ENCODE measurements around the gene STPG3.

STPG3 gene

GRCh38 chr9:137222190-137223077, 28.7 kb upstream of the STPG3 start, which contains the start of gene RNF208:
Gene RNF208 (minus strand): TSS chr9:137222240. CDS start chr9:137221212, 1,028 bp downstream.
- ATAC-seq: no peak

GRCh38 chr9:137223078-137223970, 27.8 kb upstream of the STPG3 start:
- ATAC-seq: peak; percentile 91

GRCh38 chr9:137224830-137225694, 26.0 kb upstream of the STPG3 start, which contains the start of gene CYSRT1:
Gene CYSRT1 (plus strand): TSS chr9:137225174. CDS start chr9:137225622, 448 bp downstream.
- no peak for ATAC-seq

GRCh38 chr9:137225699-137226331, 25.3 kb upstream of the STPG3 start:
- ATAC-seq: no peak

- no peak for ATAC-seq
These were observed 24.6 kb upstream of the STPG3 start for GRCh38 chr9:137226338-137227053.

- ATAC-seq: peak; percentile 30 to 33
These were observed 23.8 kb upstream of the STPG3 start, which contains the start of gene RNF224 for GRCh38 chr9:137227054-137227852. Gene RNF224 (plus strand): TSS chr9:137227502. CDS start chr9:137228336, 834 bp downstream.

- ATAC-seq: no peak
These were observed 23.1 kb upstream of the STPG3 start for GRCh38 chr9:137227853-137228505.

- ATAC-seq: no peak
These were observed 22.5 kb upstream of the STPG3 start for GRCh38 chr9:137228506-137228967.

GRCh38 chr9:137228968-137229896, 21.9 kb upstream of the STPG3 start:
- no peak for ATAC-seq

GRCh38 chr9:137229903-137230704, 21.0 kb upstream of the STPG3 start:
- no peak for ATAC-seq

GRCh38 chr9:137230705-137231371, 20.2 kb upstream of the STPG3 start, which contains the start of gene SLC34A3:
Gene SLC34A3 (plus strand): TSS chr9:137230901. CDS start chr9:137231703, 802 bp downstream.
- ATAC-seq: no peak

GRCh38 chr9:137231372-137232039, 19.6 kb upstream of the STPG3 start:
- ATAC-seq: no peak

GRCh38 chr9:137232101-137232500, 19.0 kb upstream of the STPG3 start:
- no peak for ATAC-seq

- ATAC-seq: no peak
These were observed 18.6 kb upstream of the STPG3 start for GRCh38 chr9:137232510-137232909.

GRCh38 chr9:137233143-137233980, 17.7 kb upstream of the STPG3 start:
- no peak for ATAC-seq

Data from activated CD4-positive, CD25-positive, alpha-beta regulatory T cell treated with anti-CD3 and anti-CD28 coated beads, Interleukin-2, amount 50 U/mL, for 24 hours (primary cell).